ENCODE results near the gene TMEM39B.

GRCh38 chr1:32151319-32151787 lies 78.6 kb downstream of the TMEM39B start:
- TF ChIP-seq, protein P1, sequence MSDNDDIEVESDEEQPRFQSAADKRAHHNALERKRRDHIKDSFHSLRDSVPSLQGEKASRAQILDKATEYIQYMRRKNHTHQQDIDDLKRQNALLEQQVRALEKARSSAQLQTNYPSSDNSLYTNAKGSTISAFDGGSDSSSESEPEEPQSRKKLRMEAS (IDR thresholded peaks at IDR 0.05; ENCODE audit: insufficient read depth, insufficient read length): no peak
- TF ChIP-seq, protein P2, sequence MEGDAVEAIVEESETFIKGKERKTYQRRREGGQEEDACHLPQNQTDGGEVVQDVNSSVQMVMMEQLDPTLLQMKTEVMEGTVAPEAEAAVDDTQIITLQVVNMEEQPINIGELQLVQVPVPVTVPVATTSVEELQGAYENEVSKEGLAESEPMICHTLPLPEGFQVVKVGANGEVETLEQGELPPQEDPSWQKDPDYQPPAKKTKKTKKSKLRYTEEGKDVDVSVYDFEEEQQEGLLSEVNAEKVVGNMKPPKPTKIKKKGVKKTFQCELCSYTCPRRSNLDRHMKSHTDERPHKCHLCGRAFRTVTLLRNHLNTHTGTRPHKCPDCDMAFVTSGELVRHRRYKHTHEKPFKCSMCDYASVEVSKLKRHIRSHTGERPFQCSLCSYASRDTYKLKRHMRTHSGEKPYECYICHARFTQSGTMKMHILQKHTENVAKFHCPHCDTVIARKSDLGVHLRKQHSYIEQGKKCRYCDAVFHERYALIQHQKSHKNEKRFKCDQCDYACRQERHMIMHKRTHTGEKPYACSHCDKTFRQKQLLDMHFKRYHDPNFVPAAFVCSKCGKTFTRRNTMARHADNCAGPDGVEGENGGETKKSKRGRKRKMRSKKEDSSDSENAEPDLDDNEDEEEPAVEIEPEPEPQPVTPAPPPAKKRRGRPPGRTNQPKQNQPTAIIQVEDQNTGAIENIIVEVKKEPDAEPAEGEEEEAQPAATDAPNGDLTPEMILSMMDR (IDR thresholded peaks at IDR 0.05; ENCODE audit: extremely low read depth in 1 of 2, insufficient read depth in 1 of 2, low read depth in 1 of 2, low read length in 2 of 2): no peak
- no peak for TF ChIP-seq POLR2AphosphoS5 (IDR thresholded peaks at IDR 0.05; ENCODE audit: insufficient read depth, low read depth, low read length)
- TF ChIP-seq JUN (IDR thresholded peaks at IDR 0.05; ENCODE audit: borderline replicate concordance, insufficient read depth, insufficient read length, low read depth): no peak
- TF ChIP-seq POLR2A (IDR thresholded peaks at IDR 0.05; ENCODE audit: low read depth, low read length): no peak
